Measurements from ENCODE around the gene SUSD4.

The SUSD4 gene

DNA sequence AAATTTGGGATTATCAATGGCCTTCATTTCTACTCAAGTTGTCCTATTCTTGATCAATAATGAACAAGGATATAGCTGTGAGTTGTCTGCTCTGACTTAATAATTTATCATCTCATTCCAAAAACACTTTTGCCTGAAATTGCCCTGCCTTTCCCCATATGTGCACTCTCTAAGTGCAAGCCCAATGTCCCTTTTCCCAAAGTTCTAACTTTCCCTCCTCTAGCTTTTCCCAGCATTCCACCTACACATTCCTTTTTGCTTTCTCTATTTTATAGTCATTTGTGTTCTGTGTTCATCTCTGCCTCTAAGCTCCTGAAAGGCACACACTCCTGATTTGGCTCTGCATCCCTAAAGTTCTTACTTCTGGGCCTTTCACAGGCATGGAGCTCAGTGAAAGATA is 34.7 kb downstream of the SUSD4 start:
- no peak for DNase-seq

DNA sequence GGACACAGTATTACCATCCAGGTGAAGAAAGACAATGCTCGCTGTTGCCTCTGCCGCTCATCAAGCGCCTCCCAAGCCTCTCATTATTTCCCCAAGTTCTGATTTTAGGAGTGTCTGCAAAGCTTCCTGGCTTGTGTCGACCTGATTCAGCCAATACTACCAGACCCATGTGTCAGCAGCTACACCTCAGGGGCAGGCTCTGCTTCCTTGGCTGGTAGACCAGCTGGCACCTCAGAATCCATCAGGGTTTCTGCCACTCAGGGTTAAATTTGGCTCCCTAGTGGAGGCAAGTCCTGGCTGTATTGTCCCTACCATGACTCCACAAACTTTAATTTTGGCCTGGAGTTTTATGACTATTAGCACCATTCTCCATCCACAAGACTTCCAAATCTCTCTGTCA is 35.4 kb downstream of the SUSD4 start:
- DNase-seq, result no peak

DNA sequence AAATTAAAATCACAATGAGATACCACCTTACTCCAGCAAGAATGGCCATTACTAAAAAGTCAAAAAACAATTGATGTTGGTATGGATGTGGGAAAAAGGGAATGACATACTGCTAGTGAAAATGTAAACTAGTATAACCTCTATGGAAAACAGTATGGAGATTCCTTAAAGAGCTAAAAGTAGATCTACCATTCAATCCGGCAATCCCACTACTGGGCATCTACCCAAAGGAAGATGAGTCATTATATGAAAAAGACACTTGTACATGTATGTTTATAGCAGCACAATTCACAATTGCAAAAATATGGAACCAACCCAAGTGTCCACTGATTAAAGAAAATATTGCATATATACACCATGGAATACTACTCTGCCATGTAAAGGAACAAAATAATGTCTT is 37.2 kb downstream of the SUSD4 start:
- DNase-seq, result no peak

DNA sequence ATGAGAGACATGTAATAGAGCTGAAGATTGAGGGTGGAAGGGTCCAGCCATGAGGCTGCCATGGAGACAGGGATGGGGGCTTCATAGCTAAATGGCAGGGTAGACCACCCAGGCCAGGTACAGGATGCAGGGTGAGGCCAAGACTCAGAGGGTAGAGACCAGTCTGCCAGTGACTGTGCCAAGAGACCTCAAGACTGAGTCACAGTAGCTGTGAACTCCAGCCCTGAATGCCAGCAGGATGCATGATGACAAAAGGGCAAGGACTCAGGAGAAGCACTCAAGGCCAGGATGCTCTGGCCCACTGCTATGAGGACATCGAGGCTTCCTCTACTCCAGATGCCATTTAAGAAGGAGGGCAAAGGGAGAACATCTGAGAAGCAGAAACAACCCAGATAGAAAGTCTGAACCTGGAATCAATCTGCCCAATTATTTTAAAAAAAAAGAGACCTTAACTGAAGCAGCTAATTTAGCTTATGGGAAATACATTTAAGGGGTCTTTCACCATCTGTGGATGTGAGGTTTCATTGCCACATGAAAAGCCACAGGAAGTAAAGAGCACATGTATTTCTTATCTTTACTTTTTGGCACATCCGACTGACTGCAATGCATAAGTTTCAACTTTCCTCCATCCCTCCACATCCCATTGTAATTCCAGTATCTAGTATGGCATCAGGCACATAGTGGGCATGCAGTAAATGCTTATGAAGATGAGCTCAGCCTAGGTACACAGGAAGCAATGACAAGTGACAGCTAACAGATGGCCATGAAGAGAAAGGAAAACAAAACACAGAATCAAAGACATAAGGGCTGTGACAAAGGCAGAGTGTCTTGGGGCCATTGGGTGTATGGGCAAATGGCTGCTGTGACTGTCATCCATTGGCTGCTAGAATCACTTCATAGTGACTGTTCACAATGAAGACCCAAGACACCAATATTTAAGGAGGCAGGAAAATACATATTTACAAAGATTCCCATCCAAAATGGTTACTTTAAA is 40.2 kb downstream of the SUSD4 start:
- DNase-seq, result no peak

DNA sequence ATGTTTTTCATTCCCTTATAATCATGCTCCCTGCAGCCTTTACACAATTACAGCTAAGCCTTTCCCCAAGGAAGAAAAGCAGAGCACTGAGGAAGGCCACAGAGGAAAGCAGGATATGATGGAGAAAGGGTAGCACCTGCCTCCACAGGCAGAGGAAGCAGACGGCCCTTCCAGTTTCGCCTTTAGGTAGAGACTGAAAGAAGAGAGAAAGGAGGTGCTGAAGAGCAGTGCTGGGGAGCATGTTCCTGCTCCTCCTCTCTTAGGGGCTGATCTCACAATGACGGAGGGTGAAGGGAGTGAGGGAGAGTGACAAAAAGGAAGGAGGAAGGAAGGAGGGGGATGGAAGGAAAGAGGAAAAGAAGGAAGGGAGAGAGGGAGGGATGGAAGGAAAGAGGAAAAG is 41.1 kb downstream of the SUSD4 start:
- DNase-seq, result no peak

DNA sequence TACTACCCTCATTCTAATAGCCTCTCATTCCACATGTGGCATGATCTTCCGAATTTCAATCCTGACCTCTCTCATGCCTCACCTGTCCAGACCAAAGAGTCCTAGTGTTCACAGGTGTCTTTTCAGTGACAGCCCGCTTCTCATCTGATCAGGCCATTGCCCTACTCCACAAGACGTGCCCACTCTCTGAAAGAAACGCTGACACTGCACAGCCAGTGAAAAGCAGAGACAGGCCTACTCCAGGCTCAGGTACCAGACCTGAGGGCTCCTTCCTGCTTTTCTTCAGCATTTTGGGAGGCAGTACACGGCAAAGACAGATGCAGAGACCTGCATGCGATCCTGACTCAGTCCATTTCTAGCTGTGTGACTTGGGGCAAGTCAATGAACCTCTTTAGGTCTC is 43.0 kb downstream of the SUSD4 start:
- no peak for DNase-seq

DNA sequence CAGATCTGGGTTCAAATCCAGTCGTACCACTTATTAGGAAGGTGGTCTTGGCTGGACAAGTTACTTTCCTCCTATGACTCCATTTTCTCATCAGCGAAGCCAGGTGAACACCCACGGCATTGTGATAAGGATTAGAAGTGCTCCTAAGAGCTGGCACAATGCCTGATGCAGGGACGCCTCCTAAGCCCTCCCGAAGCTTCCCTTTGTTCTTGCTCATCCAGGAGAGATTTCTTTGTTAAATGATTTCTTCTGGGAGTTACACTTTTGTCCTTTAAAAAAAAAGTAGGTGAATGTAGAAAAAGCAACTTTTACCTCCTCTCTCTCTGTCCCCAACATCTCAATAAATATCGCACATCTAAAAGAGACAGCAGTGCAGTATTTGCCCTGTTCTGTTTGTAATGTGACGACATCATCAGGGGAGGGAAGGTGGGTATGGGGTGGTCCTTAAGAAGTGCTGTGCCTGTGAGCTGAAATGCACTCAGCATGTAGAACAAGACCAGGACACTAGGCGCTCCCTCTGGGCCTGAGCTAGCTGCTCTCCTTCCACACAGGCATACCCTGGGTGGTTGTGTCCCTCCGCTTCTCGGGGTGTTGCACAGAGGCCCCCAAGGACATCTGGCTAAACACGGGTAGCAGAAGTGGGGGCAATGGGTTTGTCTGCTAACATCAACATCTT is 43.9 kb downstream of the SUSD4 start:
- DNase-seq, result no peak

DNA sequence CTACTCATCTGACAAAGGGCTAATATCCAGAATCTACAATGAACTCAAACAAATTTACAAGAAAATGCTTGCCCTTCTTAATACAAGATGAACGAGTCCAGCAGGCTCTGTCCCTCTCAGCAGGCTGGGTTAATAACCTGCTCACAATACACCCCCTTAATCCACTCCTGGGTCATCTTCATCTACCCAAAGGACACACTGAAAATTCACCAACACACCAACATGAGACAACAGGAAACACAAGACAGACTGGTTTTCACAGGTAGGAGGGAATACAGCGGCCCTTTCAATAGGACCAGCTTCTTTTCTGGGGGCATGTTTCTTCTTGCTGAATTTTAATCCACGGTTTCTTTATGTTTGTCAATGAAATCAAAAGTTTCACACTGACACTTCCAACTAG is 44.6 kb downstream of the SUSD4 start:
- DNase-seq, result no peak

DNA sequence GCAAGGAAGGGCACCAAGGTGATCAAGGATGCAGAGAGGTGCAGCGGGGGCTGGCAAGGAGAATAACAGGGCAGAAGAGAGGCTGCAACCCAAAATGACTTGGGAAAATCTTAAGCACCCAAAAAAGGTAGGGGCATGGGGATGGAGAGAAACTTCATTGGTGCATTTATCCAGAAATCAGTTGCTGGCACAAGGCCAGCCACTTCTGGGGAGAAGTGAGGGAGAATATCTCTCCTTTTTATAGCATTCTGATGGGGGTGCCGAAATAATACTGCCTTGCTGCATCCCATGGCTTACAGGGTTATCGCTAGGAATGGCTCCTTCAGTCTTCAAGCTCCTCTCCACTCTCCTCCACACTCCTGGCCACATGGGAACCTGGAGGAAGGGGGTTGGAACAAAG is 47.9 kb downstream of the SUSD4 start:
- DNase-seq, result no peak

DNA sequence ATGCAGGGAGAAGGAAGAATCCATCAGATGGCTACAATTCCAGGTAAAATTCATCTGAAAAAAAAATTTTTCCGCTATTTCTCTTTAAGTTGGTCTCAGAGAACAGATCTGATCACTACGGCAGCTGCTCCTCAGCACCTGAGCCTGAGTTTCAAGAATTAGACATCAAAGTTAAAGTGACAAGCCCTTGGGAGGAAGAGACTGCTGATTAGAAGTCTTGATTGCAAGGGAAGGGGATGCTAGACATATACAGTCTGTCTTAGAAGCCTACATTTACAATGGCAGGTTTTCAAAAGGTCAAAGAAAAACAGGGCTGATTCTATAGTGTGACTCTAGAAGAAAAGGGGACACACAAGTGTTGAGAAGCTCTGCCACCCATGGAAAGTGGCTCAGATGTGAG is 48.3 kb downstream of the SUSD4 start:
- no peak for DNase-seq

DNA sequence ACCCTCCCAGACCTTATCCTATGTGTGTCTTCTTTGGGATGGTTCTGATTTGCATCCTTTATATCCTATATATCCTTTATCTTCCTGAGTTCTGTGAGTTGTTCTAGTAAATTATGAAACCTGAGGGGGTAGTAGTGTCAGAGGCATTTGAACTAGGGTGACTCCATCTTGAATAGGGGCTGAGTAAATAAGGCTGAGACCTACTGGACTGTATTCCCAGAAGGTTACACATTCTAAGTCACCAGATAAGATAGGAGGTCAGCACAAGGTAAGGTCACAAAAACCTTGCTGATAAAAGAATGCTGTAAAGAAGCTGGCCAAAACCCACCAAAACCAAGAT is 50.6 kb downstream of the SUSD4 start:
- no peak for DNase-seq

DNA sequence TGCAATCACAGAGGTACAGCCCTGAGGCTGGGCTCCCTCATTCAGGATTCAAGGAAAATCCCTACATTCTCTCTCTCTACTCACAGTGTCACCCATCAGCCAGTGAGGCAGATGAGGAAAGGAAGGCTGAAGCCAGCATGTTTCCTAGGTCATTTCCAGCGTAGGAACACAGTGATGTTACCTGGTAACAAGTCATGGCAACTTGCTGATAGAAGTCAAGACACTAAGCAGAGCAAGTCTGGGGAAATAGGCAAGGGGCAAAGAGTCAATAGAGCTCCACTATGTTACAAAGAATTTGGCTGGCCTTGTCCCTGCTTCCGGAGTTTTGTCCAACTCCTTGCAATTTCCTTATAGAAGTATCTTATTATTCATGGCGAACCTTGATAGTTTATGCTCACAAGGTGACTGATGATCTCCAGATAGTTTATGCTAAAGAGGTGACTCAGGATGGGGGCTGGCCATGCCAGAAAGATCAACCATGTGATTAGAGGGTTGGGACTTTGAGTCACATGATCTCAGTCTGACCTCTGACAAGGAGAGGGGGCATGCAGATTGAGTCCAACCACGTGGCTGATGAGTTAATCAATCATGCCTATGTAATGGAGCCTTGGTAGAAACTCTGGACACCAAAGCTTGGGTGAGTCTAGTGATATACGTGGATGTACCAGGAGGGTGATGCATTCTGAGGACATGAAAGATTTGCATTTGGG is 51.1 kb downstream of the SUSD4 start:
- DNase-seq, result no peak

DNA sequence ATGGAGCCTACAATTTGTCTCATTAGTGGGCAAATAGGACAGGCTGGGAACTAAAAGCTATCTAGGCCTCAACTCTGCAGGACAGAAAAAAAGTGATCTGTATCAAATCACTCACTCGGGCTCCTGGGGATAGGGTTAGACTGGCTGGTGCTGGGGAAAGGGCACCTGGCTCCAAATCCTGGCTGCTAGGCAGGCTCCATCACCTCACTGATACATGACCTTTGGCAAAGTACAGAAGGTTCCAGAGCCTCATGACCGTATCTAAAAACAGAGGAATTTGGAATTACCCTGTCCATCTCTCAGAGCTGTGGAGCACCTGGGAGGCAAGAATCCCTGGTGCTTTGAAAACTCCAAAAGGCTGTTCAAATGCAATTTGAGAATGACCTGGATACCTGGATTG is 51.7 kb downstream of the SUSD4 start:
- DNase-seq, result no peak

DNA sequence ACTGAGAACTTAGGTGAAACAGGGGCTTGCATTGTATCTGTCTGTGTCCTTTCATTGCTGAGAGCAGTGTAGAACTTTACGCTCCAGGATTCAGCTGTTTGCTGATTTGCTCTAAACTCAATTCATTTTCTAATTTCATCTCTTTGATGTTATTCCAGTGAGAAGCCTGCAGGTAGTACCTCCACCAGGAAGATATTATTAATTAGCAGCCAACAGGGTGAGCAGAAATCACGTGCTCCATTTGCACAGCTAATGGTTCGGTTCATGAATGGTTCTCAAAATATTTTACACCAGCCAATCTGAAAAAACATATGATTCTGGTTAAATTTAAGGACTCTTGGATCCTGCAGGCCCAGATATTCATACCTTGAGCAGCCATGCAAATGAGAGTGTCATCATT is 52.1 kb downstream of the SUSD4 start:
- no peak for DNase-seq

DNA sequence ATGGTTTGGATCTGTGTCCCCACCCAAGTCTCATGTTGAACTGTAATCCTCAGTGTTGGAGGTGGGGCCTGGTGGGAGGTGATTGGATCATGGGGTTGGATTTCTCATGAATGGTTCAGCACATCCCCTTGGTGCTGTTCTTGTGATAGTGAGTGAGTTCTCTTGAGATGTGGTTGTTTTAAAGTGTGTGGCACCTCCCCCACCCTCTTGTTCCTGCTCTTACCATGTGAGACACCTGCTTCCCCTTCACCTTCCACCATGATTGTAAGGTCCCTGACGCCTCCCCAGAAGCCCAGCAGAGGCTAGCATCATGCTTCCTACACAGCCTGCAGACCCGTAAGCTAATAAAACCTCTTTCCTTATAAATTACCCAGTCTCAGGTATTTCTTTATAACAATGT is 55.8 kb downstream of the SUSD4 start:
- DNase-seq, result no peak

DNA sequence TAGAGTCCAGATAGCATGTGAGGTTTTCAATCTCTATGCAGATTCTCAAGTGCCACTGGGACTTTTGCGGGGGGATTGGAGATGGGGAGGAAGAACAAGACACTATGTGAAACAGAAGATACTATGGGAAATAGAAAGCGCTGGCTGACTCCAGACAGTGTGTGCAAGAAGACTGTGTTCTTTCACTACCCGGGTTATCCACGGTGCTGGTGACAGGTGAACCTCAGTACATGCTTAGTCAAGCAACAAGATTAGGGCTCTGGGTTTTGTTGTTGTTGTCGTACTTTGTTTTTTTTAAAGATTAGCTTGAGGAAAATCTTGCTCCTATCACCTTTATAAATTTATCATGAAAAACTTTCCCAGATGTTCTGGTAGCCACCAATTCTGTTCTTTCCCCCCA is 56.4 kb downstream of the SUSD4 start:
- DNase-seq, result no peak

DNA sequence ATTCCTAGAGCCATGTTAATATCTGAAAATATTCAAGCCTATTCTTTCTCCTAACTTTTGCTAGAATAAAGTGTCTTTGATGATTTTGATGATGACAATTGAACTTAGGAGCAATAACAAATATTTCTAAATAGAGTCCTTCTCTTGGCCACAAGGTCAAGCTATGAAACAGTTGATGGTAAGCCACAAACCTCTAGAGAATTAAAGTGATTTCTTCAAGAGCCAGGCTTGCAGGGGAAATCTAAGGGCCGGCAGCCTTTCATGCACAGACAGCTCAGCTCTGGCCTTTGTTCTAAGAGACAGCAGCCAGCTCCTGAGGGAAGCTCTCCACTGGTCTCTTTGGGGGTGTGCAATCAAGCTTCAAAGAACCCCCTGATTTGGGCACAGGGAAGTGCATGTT is 59.0 kb downstream of the SUSD4 start:
- DNase-seq, result no peak

DNA sequence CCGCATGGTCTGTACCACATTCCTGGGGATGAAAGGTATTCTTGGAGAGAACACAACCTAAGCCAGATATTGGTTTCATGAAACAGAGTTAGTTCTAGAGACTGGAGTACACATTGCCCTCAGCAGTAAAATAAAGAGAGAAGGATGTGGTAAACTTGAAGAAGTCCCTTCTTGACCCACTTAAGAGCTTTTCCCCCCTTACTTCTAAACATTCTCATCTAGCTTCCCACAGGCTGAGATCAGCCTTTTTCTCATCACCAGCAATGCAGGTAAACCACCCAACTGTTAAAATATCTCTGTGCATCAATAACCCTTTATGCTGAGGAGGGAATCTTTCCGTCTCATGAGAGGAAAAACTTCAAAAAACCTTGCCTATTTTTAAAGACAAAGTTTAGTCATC is 62.6 kb downstream of the SUSD4 start:
- DNase-seq, result no peak

DNA sequence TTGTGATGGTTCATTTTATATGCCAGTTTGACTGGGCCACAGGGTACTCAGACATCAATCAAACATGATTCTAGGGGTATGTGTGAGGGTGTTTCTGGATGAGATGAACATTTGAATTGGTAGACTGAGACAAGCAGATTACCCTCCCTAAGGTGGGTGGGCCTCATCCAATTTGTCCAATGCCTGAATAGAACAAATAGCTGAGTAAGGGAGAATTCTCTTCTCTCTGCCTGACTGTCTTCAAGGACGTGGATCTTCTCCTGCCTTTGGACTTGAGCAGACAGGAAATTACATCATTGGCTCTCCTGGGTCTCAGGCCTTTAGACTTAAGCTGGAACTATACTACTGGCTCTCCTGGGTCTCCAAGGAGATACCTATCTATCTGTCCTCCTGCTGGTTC is 64.4 kb downstream of the SUSD4 start:
- DNase-seq, result no peak

DNA sequence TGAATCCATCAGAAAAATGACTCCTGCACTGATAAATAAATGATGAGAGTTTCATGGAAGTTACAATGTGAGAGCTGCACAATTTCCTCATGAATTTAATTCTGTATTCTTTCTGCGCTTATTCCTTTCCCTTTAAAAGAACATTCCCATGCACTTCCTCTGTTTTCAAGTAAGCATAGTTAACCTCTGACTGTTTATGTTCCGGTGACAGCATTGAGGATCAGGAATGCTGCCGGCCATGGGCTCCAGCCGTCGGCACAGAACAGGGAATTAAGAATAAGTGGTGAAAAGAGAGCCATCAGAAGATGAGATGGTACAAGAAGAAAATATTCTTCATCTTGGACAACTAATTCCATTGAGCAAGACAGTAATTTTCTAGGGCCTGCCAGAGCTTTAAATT is 65.3 kb downstream of the SUSD4 start:
- DNase-seq, result no peak

DNA sequence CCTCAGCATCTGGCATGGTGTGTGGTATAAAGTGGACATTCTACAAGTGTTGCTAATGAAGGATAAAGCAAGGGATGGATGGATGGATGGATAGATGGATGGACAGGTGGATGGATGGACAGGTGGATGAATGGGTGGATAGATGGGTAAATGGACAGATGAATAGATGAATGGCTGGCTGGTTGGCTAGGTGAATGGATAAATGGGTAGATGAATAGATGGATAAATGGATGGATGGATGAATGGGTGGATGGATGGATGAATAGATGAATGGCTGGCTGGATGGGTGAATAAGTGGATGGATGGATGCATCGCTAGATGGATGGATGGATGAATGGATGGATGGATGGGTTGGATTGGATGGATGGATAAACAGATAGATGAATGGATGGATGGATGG is 66.2 kb downstream of the SUSD4 start:
- no peak for DNase-seq

DNA sequence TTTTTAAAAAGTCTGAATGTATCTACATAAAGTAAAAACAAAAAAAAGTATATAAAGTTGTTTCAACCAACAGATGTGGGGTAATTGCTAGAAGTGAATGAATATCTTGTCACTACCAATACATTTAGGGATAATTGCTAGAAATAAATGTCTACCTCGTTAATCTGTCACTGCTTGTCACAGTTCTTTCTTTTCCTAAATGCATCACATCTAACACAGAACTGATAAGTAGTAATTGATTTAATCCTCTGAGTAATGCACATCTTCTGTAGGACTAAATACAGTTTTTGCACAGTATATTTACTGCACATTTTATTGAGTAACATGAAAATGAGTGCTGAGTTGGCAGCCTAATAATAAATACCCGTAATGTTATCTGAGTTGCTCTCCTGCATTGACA is 72.2 kb downstream of the SUSD4 start:
- no peak for DNase-seq

DNA sequence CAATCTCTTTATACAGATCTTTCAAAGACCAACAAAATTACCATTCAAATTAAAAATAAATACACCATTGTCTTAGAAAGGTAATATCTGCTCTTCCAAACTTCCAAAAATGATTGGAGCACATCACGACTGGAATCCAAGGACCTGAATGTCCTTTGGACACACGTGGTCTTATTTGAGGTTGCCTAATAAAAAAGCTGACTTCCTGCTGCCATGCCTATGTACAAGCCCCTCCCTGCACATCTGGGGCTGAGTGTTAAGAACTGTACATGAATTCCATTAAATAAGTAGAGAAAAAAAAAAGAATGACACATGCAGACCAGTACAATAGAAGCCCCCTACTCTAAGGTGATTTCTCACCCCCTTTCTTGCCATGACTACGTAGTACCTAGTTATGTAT is 73.6 kb downstream of the SUSD4 start:
- no peak for DNase-seq

DNA sequence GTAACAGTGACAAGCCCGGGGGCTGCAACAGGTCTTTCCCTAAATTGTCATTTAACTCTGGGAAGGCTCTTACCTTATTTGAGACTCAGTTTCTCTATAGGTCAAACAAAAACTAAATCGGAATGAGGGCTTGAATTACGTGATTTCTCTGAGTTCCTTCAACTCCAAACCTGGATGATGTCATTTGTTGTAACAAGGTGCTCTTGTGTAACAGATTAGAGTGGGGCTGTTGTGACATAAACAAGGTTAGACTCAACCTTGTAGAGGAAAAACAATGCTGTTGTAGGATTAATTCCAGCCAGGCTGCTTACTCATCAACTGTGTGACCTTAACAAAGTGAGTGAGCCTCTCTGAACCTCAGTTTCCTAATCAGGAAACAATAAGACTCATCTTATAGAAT is 74.4 kb downstream of the SUSD4 start:
- DNase-seq, result no peak
